ENCODE measurements around the gene UBR4.

UBR4 gene

DNA sequence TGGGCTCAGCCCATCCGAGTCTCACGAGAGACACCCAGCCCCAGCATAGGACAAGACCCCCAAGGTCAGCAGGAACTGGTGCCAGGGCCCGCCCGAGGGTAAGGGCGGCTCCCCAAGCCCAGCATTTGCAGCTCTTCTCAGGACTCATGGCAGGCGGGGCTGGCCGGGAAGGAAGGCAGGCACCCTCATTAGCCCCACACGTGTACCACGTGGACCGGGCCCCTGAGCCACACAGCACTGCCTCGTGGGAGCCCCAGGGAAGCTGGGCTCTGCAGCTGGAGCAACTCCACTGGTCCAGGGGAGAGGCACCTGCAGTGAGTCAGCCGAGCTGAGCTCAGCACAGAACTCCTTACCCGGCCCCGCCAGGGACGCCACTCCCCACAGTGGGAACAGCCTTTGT is 155.8 kb downstream of the UBR4 start:
- Histone ChIP-seq H3K27ac (ENCODE audit: low read length) (no peak overlapping the region), H3K4me1 (ENCODE audit: insufficient read depth, low read length) (no peaks in the 10 kb centered on the region), H3K9ac (ENCODE audit: low read depth, low read length) (no peak overlapping the region), H3K4me2 (ENCODE audit: insufficient read depth, low read length) (no peak overlapping the region), H3K79me2 (ENCODE audit: insufficient read depth, low read length) (no peaks in the 10 kb centered on the region), H3K27me3 (ENCODE audit: insufficient read depth, low read length, poor library complexity) (peaks cover 3% of the 10 kb centered on the region), H2AFZ (ENCODE audit: low read depth, low read length) (no peak overlapping the region), H3K36me3 (ENCODE audit: insufficient read depth, low read length) (no peaks in the 10 kb centered on the region), H3K4me3 (ENCODE audit: low read depth in 1 of 2, low read length in 2 of 2) (no peak overlapping the region), H3K9me3 (ENCODE audit: insufficient read depth, low read length, severe bottlenecking) (no peaks in the 10 kb centered on the region), H4K20me1 (ENCODE audit: insufficient read depth, low read length) (no peaks in the 10 kb centered on the region)
- ATAC-seq (ENCODE audit: insufficient read depth, low read depth): no peak
- TF ChIP-seq, protein P1, sequence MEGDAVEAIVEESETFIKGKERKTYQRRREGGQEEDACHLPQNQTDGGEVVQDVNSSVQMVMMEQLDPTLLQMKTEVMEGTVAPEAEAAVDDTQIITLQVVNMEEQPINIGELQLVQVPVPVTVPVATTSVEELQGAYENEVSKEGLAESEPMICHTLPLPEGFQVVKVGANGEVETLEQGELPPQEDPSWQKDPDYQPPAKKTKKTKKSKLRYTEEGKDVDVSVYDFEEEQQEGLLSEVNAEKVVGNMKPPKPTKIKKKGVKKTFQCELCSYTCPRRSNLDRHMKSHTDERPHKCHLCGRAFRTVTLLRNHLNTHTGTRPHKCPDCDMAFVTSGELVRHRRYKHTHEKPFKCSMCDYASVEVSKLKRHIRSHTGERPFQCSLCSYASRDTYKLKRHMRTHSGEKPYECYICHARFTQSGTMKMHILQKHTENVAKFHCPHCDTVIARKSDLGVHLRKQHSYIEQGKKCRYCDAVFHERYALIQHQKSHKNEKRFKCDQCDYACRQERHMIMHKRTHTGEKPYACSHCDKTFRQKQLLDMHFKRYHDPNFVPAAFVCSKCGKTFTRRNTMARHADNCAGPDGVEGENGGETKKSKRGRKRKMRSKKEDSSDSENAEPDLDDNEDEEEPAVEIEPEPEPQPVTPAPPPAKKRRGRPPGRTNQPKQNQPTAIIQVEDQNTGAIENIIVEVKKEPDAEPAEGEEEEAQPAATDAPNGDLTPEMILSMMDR (IDR thresholded peaks at IDR 0.05; ENCODE audit: borderline replicate concordance, extremely low read depth, low read length, poor library complexity, severe bottlenecking): no peak
- no peak for TF ChIP-seq EZH2 (IDR thresholded peaks at IDR 0.05; ENCODE audit: borderline replicate concordance, low read depth, low read length, severe bottlenecking)
- no peak for DNase-seq

DNA sequence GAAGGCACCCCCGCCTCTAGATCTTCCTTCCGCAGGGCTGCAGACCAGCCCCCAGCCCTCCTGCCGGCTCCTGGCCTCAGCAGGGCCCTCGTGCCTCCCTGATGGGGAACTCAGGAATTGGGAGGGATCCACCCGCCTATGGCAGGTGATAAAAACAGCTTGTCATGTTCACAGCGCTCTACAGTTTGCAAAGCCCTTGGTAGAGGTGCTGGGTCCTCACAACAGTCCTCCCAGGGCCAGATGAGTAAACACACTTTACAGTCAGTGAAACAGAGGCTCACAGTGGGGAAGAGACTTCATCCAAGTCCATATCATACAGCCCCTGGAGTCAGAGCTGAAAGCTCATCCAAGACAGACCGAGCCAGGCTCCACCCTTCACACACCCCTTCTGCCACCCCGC is 156.6 kb downstream of the UBR4 start:
- Histone ChIP-seq H3K27me3 (ENCODE audit: insufficient read depth, low read length, poor library complexity) (peaks cover 3% of the 10 kb centered on the region), H3K9me3 (ENCODE audit: insufficient read depth, low read length, severe bottlenecking) (no peaks in the 10 kb centered on the region), H3K79me2 (ENCODE audit: insufficient read depth, low read length) (no peaks in the 10 kb centered on the region), H3K4me2 (ENCODE audit: insufficient read depth, low read length) (no peak overlapping the region), H4K20me1 (ENCODE audit: insufficient read depth, low read length) (no peaks in the 10 kb centered on the region), H3K4me3 (ENCODE audit: low read depth in 1 of 2, low read length in 2 of 2) (no peak overlapping the region), H3K4me1 (ENCODE audit: insufficient read depth, low read length) (no peaks in the 10 kb centered on the region), H3K9ac (ENCODE audit: low read depth, low read length) (no peak overlapping the region), H2AFZ (ENCODE audit: low read depth, low read length) (no peak overlapping the region), H3K27ac (ENCODE audit: low read length) (no peak overlapping the region), H3K36me3 (ENCODE audit: insufficient read depth, low read length) (no peaks in the 10 kb centered on the region)
- no peak for DNase-seq
- TF ChIP-seq EZH2 (IDR thresholded peaks at IDR 0.05; ENCODE audit: borderline replicate concordance, low read depth, low read length, severe bottlenecking): no peak
- TF ChIP-seq, protein P1 (IDR thresholded peaks at IDR 0.05; ENCODE audit: borderline replicate concordance, extremely low read depth, low read length, poor library complexity, severe bottlenecking): no peak
- no peak for ATAC-seq (ENCODE audit: insufficient read depth, low read depth)

DNA sequence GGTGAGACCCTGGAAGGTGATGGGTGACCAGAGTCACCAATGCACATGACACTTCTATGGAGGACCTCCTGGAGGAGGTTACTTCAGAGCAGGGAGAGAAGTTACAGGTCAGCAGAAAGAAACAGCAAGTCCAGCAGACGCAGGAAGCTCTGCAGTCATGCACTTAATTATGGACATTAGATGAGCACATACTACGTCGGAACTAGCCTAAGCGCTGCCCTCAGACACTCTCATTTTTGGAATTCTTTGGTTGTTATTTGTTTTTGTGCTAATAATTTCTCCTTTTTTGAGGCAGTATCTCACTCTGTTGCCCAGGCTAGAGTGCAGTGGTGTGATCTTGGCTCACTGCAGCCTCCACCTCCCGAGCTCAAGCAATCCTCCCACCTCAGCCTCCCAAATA is 160.3 kb downstream of the UBR4 start:
- no peak overlapping the region for H3K4me2 ChIP-seq (ENCODE audit: insufficient read depth, low read length)
- H3K36me3 ChIP-seq (ENCODE audit: insufficient read depth, low read length): no peaks in the 10 kb centered on the region
- no peak for ATAC-seq (ENCODE audit: insufficient read depth, low read depth)
- no peak for DNase-seq
- H3K79me2 ChIP-seq (ENCODE audit: insufficient read depth, low read length): no peaks in the 10 kb centered on the region
- H4K20me1 ChIP-seq (ENCODE audit: insufficient read depth, low read length): no peaks in the 10 kb centered on the region
- H3K4me1 ChIP-seq (ENCODE audit: insufficient read depth, low read length): no peaks in the 10 kb centered on the region
- TF ChIP-seq, protein P1 (IDR thresholded peaks at IDR 0.05; ENCODE audit: borderline replicate concordance, extremely low read depth, low read length, poor library complexity, severe bottlenecking): no peak
- no peak for TF ChIP-seq EZH2 (IDR thresholded peaks at IDR 0.05; ENCODE audit: borderline replicate concordance, low read depth, low read length, severe bottlenecking)
- peaks cover 3% of the 10 kb centered on the region for H3K27me3 ChIP-seq (ENCODE audit: insufficient read depth, low read length, poor library complexity)
- H3K27ac ChIP-seq (ENCODE audit: low read length): no peak overlapping the region
- no peak overlapping the region for H3K4me3 ChIP-seq (ENCODE audit: low read depth in 1 of 2, low read length in 2 of 2)
- no peak overlapping the region for H3K9ac ChIP-seq (ENCODE audit: low read depth, low read length)
- no peaks in the 10 kb centered on the region for H3K9me3 ChIP-seq (ENCODE audit: insufficient read depth, low read length, severe bottlenecking)
- no peak overlapping the region for H2AFZ ChIP-seq (ENCODE audit: low read depth, low read length)
